K562 (cell line): ENCODE measurements around the gene GRID2IP. TPM values are rescaled to one million over a fixed set of nuclear protein-coding genes. Genes with fewer than 3 reads are reported as not detected.

ENCODE experiments used
- ATAC-seq: fragments of 200-7000 bp; cut with Tn5 transposase; 3 replicates; pipeline ENCODE4 v1.9.1; 2020; ENCODE audit warnings: moderate library complexity
- BruUV-seq: library from RNA; stranded (reverse); fragments of 400-500 nt; replicated peaks from 2 replicates; lab custom pipeline; 2021; lab: Mats Ljungman, UMichigan
- CTCF ChIA-PET: fragments of 300-600 bp; formaldehyde crosslinking; extraction: SDS; loops from one replicate; lab custom pipeline; 2021; ENCODE audit warnings: low intra/inter-chr PET ratio; lab: Yijun Ruan, JAX
- POLR2A ChIA-PET: fragments of 300-600, 350-650 bp; sonication (Branson Sonifier 250); formaldehyde crosslinking; extraction: SDS; loops from one replicate; lab custom pipeline; 2021; ENCODE audit warnings: antibody characterized with exemption, inconsistent platforms; lab: Yijun Ruan, JAX
- DNase-seq, 4 experiments: peaks; one replicate each; pipeline versions ENCODE4 v3.0.0 to v3.0.0-alpha.2; 2011 to 2018; ENCODE audit warnings: low spot score in 3 of 4, mixed read lengths in 3 of 4; ENCODE audit errors: extremely low read depth in 1 of 4
- FAIRE-seq: peaks from 2 replicates; lab custom pipeline; 2011; peaks lifted over from hg19 to GRCh38; lab: Jason Lieb, UNC
- H2AFZ ChIP-seq: 2 replicates; pipeline ENCODE4 v1.6.0; 2011; ENCODE audit warnings: low read depth, low read length, control low read depth, inconsistent platforms
- H3K27ac ChIP-seq: fragments of 200-600 bp; 3 replicates; pipeline ENCODE4 v1.8.0; 2011; ENCODE audit warnings: low read depth, mild to moderate bottlenecking, control low read depth, inconsistent platforms, low read length, moderate library complexity, mixed read lengths; ENCODE audit errors: extremely low read depth
- H3K27me3 ChIP-seq, 2 experiments: fragments of 300-600 bp in 1 of 2; 2 replicates in 1 of 2; 3 replicates in 1 of 2; pipeline versions ENCODE4 v1.6.0 to v1.8.0; 2011; ENCODE audit warnings: inconsistent platforms in 2 of 2, low read length in 2 of 2, mild to moderate bottlenecking in 1 of 2, mixed read lengths in 1 of 2, moderate library complexity in 1 of 2; ENCODE audit not compliant: control insufficient read depth in 2 of 2, insufficient read depth in 2 of 2
- H3K36me3 ChIP-seq: fragments of 300-600 bp; 3 replicates; pipeline ENCODE4 v1.8.0; 2011; ENCODE audit warnings: mild to moderate bottlenecking, low read length, inconsistent platforms; ENCODE audit not compliant: control insufficient read depth, insufficient read depth
- H3K4me1 ChIP-seq, 2 experiments: fragments of 200-600 bp in 1 of 2; replicated peaks in 1 of 2; 2 replicates in 1 of 2; 3 replicates in 1 of 2; pipeline versions ENCODE4 v1.5.1 to v1.8.0; 2011; ENCODE audit warnings: inconsistent platforms in 2 of 2, low read length in 2 of 2, mild to moderate bottlenecking in 1 of 2, mixed read lengths in 1 of 2, moderate library complexity in 1 of 2; ENCODE audit not compliant: control insufficient read depth in 2 of 2, insufficient read depth in 2 of 2
- H3K4me2 ChIP-seq: 2 replicates; pipeline ENCODE4 v1.6.1; 2011; ENCODE audit warnings: low read length, control low read depth, inconsistent platforms, mixed read lengths; ENCODE audit not compliant: insufficient read depth
- H3K4me3 ChIP-seq: fragments of 200-600 bp; sonication (generic), shearing (Covaris generic); 2 replicates; pipeline ENCODE4 v1.5.1; 2016; ENCODE audit warnings: control low read depth, inconsistent platforms
- H3K79me2 ChIP-seq: fragments of 200-600 bp; 3 replicates; pipeline ENCODE4 v1.8.0; 2011; ENCODE audit warnings: low read length, inconsistent platforms; ENCODE audit not compliant: control insufficient read depth, insufficient read depth
- H3K9ac ChIP-seq, 2 experiments: 2 replicates each; pipeline versions ENCODE4 v1.6.0 to v1.6.1; 2011; ENCODE audit warnings: low read depth in 2 of 2, low read length in 2 of 2, control low read depth in 1 of 2, inconsistent platforms in 1 of 2, mild to moderate bottlenecking in 1 of 2, mixed read lengths in 1 of 2; ENCODE audit not compliant: insufficient read depth in 1 of 2
- H3K9me1 ChIP-seq: one replicate; pipeline ENCODE4 v1.6.0; 2011; ENCODE audit warnings: inconsistent platforms, mild to moderate bottlenecking, low read length, moderate library complexity; ENCODE audit not compliant: control insufficient read depth, insufficient read depth
- H3K9me3 ChIP-seq: replicated peaks from 2 replicates; pipeline ENCODE4 v1.5.1; 2011; ENCODE audit warnings: low read depth, low read length, inconsistent platforms; ENCODE audit not compliant: control insufficient read depth, insufficient read depth
- H4K20me1 ChIP-seq: replicated peaks from 2 replicates; pipeline ENCODE4 v1.6.1; 2011; ENCODE audit warnings: low read length, inconsistent platforms, mixed read lengths; ENCODE audit not compliant: control insufficient read depth, insufficient read depth
- CBX3 ChIP-seq, 2 experiments: IDR thresholded peaks; 1 replicate in 1 of 2; 2 replicates in 1 of 2; pipeline ENCODE4 v1.6.1; 2012; ENCODE audit warnings: inconsistent platforms in 2 of 2, low read length in 2 of 2, borderline replicate concordance in 1 of 2, control low read depth in 1 of 2
- WGBS: fragments of 100-300 bp; shearing (Covaris generic); methylation state at CpG from one replicate; pipeline ENCODE4 v1.1.6; 2016; ENCODE audit warnings: low coverage, mixed read lengths; ENCODE audit not compliant: insufficient coverage; ENCODE audit errors: missing lambda C conversion rate; 5-methylcytosine and 5-hydroxymethylcytosine counted together
- in situ Hi-C: fragments of 300-500 bp; cut with MboI; formaldehyde crosslinking; loops from 4 replicates; pipeline ENCODE4 v1.15.0; 2018; ENCODE audit warnings: inconsistent platforms, mixed read lengths
- intact Hi-C: fragments of 100-400 bp; cut with micrococcal nuclease; formaldehyde crosslinking; loops from 2 replicates; pipeline ENCODE4 v1.14.2; 2022
- polyA plus RNA-seq, 8 experiments: library from polyadenylated mRNA; depleted of rRNA in 4 of 8; stranded (reverse) in 5 of 8; unstranded in 3 of 8; fragments of >200 nt; fragmentation: Nextera tagmentation in 2 of 8; fragmentation: Illumina TruSeq in 1 of 8; extraction: Ambion mirVana in 2 of 8; extraction: Trizol in 1 of 8; gene quantifications; 2 replicates each; pipeline versions ENCODE4 v1.2.1 to v1.2.3, GENCODE V29; 2011 to 2014; ENCODE audit warnings: inconsistent platforms in 1 of 8, missing spikeins in 1 of 8
- total RNA-seq, 7 experiments: library from RNA; depleted of rRNA in 6 of 7; stranded (reverse); fragments of >200 nt in 6 of 7; fragmentation: Illumina TruSeq in 2 of 7; extraction: Trizol in 2 of 7; gene quantifications; 2 replicates each; pipeline versions ENCODE4 v1.2.1 to v1.2.3, GENCODE V29; 2011 to 2021; ENCODE audit warnings: low replicate concordance in 1 of 7
- TF ChIP-seq, protein P1 (sequence below), 2 experiments: IDR thresholded peaks; 2 replicates each; pipeline ENCODE4 v1.6.1; 2011; ENCODE audit warnings: borderline replicate concordance in 1 of 2, control low read depth in 1 of 2, low read depth in 1 of 2, low read length in 1 of 2, mild to moderate bottlenecking in 1 of 2, mixed read lengths in 1 of 2, moderate library complexity in 1 of 2; ENCODE audit not compliant: insufficient read depth in 1 of 2, insufficient read length in 1 of 2, poor library complexity in 1 of 2, severe bottlenecking in 1 of 2; ENCODE audit errors: extremely low read depth in 1 of 2

GRID2IP gene
- total and polyA plus RNA-seq, 9 of the 15 experiments (the other 6 are each of a cell fraction or from before 2014, with no cell fraction given), result not detected

DNA sequence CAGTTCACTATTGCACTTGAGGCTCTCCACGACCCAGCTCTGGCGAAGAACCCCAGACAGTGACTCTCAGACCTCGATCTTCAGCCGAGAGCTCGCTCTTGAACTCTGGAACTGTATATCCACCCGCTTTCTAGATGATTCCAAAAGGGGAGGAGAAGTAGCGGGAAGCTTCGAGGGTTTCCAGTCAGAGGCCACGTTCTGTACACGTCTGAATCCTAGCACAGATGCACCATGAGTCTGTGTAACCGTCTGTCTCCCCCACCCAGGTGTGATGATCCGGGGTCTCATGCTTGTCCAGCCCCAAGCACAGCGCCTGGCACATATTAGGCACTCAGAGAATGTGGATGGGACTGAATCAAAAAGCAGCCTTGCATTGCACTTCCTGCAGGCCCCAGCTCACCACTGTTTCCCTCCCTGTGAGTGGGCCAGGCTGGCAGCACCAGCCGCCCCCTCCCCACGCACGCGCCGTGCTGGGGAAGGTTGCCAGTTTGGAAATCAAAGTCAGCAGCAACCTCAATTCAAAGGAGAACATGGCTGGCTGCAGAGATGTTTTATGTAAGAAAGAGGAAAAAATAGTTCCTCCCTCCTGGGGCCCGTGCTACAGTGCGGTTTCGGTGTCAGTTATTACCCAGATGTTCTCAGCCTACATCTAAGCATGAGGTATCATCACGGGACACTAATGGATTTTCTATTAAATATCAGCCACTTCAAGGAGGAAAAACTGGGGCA is 5.7 kb downstream of the GRID2IP start:
- POLR2A ChIA-PET, result interaction anchor here (0.8 to 1.4 kb wide), 2 partner anchors 9 to 12 kb away, joined by 3 to 4 read pairs; no protein-coding TSS in a partner anchor
- Histone ChIP-seq H3K27ac (no peak overlapping the region), H3K36me3 (no peaks in the 10 kb centered on the region), H4K20me1 (no peaks in the 10 kb centered on the region), H3K4me3 (no peak overlapping the region), H3K27me3 (peaks cover 3 to 28% of the 10 kb centered on the region in 2 experiments; a peak in 3 of 5 replicates), H3K79me2 (no peaks in the 10 kb centered on the region), H2AFZ (0 out of 2 replicates have a peak overlapping the region, but pooled peaks have one; percentile 32), H3K4me2 (no peak overlapping the region), H3K4me1 (peaks cover 0 to 4% of the 10 kb centered on the region in 2 experiments; a peak in 2 of 5 replicates), H3K9ac (no peak overlapping the region), H3K9me1 (no peaks in the 10 kb centered on the region), H3K9me3 (no peaks in the 10 kb centered on the region)
- no peak for DNase-seq
- CTCF ChIA-PET, result no interaction called here
- in situ Hi-C loops, result no loop called here
- TF ChIP-seq, protein P1, sequence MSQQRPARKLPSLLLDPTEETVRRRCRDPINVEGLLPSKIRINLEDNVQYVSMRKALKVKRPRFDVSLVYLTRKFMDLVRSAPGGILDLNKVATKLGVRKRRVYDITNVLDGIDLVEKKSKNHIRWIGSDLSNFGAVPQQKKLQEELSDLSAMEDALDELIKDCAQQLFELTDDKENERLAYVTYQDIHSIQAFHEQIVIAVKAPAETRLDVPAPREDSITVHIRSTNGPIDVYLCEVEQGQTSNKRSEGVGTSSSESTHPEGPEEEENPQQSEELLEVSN (IDR thresholded peaks at IDR 0.05; ENCODE audit: borderline replicate concordance in 1 of 2, extremely low read depth in 1 of 2, insufficient read depth in 1 of 2, insufficient read length in 1 of 2, low read depth in 1 of 2, low read length in 1 of 2, poor library complexity in 1 of 2, severe bottlenecking in 1 of 2), result peak in 1 of 2 experiments; percentile 35
- TF ChIP-seq CBX3 (IDR thresholded peaks at IDR 0.05; ENCODE audit: borderline replicate concordance in 1 of 2, low read length in 2 of 2), result no peak
- BruUV-seq, result no TSS peak
- intact Hi-C loops, result no loop called here
- ATAC-seq, result no peak
- 25% methylated on average over 21 of the region's 22 CpGs for WGBS
- FAIRE-seq, result no peak
